ENCODE results near the gene STPG4.

GRCh38 chr2:47039489-47039870, 115.6 kb downstream of the STPG4 start:
- TF ChIP-seq EZH2phosphoT487 (IDR thresholded peaks at IDR 0.05; ENCODE audit: insufficient read depth, low read depth) (no peak), EZH2 (IDR thresholded peaks at IDR 0.05; ENCODE audit: insufficient read depth, poor library complexity, severe bottlenecking) (no peak)

Data from GM23248 (cell line).